BJ (cell line): ENCODE measurements around the gene RNU5B-1. TPM values are rescaled to one million over a fixed set of nuclear protein-coding genes. Genes with fewer than 3 reads are reported as not detected.
"Not testable (repeated sequence)": the region's sequence is repeated elsewhere in the genome, so short reads cannot be mapped to it uniquely, and the experiment has no call there.

Experiments
- CTCF ChIA-PET: fragments of 350-600 bp; formaldehyde crosslinking; extraction: SDS; loops from one replicate; lab custom pipeline; 2021; ENCODE audit warnings: antibody characterized with exemption, inconsistent platforms; lab: Yijun Ruan, JAX
- POLR2A ChIA-PET: fragments of 300-600 bp; sonication (Branson Sonifier 250); formaldehyde crosslinking; extraction: SDS; loops from one replicate; lab custom pipeline; 2021; ENCODE audit warnings: antibody characterized with exemption; lab: Charles Lee
- DNase-seq: peaks from one replicate; pipeline ENCODE4 v3.0.0-alpha.2; 2011; ENCODE audit warnings: low read depth
- H3K27me3 ChIP-seq: 2 replicates; pipeline ENCODE4 v1.6.0; 2011; ENCODE audit warnings: low read length; ENCODE audit not compliant: control insufficient read depth, insufficient read depth
- H3K36me3 ChIP-seq: 2 replicates; pipeline ENCODE4 v1.5.1; 2011; ENCODE audit warnings: low read length; ENCODE audit not compliant: control insufficient read depth, insufficient read depth
- H3K4me3 ChIP-seq: 2 replicates; pipeline ENCODE4 v1.5.1; 2011; ENCODE audit warnings: low read depth, mild to moderate bottlenecking, control low read depth, low read length
- polyA plus RNA-seq: library from polyadenylated mRNA; depleted of rRNA; stranded (reverse); fragments of >200 nt; gene quantifications from 2 replicates; pipeline ENCODE4 v1.2.3, GENCODE V29; 2011
- TF ChIP-seq, protein P1 (sequence below): IDR thresholded peaks from 2 replicates; pipeline ENCODE4 v1.5.1; 2011; ENCODE audit warnings: low read depth, mild to moderate bottlenecking, control low read depth, inconsistent platforms, low read length, moderate library complexity; ENCODE audit not compliant: insufficient read depth

RNU5B-1 gene
- polyA plus RNA-seq, 1 experiment: not detected

DNA sequence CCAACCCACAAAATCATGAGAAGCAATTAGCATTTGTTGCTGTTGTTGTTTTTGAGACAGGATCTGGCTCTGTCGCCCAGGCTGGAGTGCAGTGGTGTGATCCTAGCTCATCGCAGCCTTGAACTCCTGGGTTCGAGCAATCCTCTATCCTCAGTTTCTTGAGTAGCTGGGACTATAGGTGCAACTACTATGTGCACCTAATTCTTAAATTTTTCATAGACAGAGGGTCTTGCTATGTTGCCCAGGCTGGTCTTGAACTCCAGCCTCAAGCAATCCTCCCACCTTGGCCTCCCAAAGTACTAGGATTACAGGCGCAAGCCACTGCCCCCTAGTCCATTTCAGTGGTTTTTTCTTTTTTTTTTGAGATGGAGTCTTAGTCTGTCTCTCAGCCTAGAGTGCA, 36.1 kb upstream of the RNU5B-1 start:
- no peak overlapping the region for H3K4me3 ChIP-seq
- POLR2A ChIA-PET: no interaction called here
- no peaks in the 10 kb centered on the region for H3K36me3 ChIP-seq
- no peak for DNase-seq
- TF ChIP-seq, protein P1, sequence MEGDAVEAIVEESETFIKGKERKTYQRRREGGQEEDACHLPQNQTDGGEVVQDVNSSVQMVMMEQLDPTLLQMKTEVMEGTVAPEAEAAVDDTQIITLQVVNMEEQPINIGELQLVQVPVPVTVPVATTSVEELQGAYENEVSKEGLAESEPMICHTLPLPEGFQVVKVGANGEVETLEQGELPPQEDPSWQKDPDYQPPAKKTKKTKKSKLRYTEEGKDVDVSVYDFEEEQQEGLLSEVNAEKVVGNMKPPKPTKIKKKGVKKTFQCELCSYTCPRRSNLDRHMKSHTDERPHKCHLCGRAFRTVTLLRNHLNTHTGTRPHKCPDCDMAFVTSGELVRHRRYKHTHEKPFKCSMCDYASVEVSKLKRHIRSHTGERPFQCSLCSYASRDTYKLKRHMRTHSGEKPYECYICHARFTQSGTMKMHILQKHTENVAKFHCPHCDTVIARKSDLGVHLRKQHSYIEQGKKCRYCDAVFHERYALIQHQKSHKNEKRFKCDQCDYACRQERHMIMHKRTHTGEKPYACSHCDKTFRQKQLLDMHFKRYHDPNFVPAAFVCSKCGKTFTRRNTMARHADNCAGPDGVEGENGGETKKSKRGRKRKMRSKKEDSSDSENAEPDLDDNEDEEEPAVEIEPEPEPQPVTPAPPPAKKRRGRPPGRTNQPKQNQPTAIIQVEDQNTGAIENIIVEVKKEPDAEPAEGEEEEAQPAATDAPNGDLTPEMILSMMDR: no peak
- CTCF ChIA-PET: interaction anchor here (0.6 to 9.3 kb wide), 3 partner anchors 13 to 231 kb away, joined by 6 to 129 read pairs (median 46); partner anchors contain the start of gene CLPX
- no peaks in the 10 kb centered on the region for H3K27me3 ChIP-seq

DNA sequence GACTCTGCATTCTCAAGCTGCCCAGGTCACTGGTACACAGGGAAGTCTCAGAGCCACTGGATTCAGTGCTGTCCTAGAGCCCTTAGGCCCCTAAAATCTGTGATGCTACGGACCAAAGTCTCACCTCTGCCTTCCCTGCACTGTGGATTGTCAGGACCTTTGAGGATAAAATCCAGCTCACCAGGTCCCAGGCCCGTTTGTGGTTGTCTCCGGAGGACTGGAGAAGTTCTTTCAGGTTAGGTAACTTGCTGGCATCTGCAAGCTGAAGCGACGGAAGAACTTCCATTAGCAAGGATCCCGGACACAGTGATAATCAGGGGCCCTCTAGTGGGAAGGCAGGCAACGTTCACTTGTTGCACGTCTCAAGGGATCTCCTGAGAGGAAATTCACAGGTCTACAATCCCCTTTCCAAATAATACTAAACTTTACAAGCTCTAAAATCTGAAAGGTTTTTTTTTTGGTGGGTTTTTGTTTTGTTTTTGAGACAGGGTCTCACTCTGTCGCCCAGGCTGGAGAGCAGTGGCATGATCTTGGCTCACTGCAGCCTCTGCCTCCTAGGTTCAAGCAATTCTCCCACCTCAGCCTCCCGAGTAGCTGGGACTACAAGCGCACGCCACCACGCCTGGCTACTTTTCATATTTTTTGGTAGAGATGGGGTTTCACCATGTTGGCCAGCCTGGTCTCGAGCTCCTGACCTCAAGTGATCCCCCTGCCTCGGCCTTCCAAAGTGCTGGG, 33.5 kb upstream of the RNU5B-1 start:
- TF ChIP-seq, protein P1: peak; percentile 87
- H3K27me3 ChIP-seq, POLR2A ChIA-PET, H3K4me3 ChIP-seq, H3K36me3 ChIP-seq: not testable (repeated sequence)
- CTCF ChIA-PET: interaction anchor here (0.6 to 9.3 kb wide), 22 partner anchors 10 to 607 kb away, joined by 3 to 129 read pairs (median 4); partner anchors contain the start of genes CLPX and PARP16
- peak; percentile 24 for DNase-seq

DNA sequence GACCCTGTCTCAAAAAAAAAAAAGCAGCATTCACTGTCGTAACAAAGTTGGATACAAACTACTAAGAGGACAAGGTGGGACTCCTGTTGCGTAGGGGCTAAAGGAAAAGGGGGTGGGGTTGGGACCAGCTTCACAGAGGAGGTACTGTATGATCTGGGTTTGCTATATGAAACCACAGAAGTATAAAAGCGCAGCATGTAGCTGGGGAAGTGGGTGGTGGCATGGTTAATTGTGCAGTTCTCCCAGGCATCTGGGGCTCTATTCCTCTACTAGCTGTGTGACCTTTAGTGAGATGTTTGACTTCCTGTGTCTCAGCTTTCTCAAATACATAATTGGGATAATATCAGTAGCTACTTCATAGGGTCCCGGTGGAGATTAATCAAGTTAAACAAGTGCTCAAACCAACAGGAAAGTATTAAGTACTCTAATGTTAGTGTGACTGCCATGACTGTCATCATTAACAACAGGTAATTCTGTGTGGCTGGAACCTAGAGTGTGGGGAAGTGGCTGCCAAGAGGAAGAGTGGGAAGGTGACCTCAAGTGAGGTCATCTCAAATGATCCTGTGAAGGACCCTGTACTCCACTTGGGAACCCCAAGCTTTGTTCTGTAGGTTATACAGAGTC, 29.3 kb upstream of the RNU5B-1 start:
- no peaks in the 10 kb centered on the region for H3K36me3 ChIP-seq
- TF ChIP-seq, protein P1: no peak
- CTCF ChIA-PET: interaction anchor here (1.1 to 9.3 kb wide), 6 partner anchors 10 to 84 kb away, joined by 4 to 129 read pairs (median 5); partner anchors contain the start of genes CILP, CLPX and PARP16
- POLR2A ChIA-PET: interaction anchor here (0.8 kb wide), 1 partner anchor 90 kb away, joined by 9 read pairs; the partner anchor contains the start of gene CLPX
- no peak for DNase-seq
- no peak overlapping the region for H3K4me3 ChIP-seq
- no peaks in the 10 kb centered on the region for H3K27me3 ChIP-seq

DNA sequence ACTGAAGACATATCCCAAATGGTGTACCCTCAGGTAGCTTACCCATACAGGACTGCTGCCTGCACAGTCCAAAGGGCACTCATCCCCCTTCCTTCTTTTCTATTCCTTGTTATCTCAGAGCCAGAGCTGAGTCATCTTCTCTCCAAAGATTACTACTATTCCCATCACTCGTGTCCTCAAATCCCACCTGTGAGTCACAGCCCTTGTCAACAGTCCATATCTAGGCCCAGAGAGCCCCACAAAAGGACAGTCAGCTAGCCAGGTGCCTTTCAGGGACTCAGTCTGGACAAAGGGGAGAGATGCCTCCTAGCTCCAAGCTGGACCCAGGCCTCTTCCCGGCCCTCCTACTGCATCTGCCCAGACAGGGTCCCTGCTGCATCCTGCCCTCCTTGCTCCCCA, 28.8 kb upstream of the RNU5B-1 start:
- TF ChIP-seq, protein P1: no peak
- no peaks in the 10 kb centered on the region for H3K36me3 ChIP-seq
- ChIA-PET CTCF (interaction anchor here (1.1 to 9.3 kb wide), 6 partner anchors 10 to 85 kb away, joined by 4 to 129 read pairs (median 5); partner anchors contain the start of genes CILP, CLPX and PARP16), POLR2A (interaction anchor here (0.8 kb wide), 1 partner anchor 90 kb away, joined by 9 read pairs; the partner anchor contains the start of gene CLPX)
- H3K4me3 ChIP-seq: no peak overlapping the region
- H3K27me3 ChIP-seq: no peaks in the 10 kb centered on the region
- DNase-seq: no peak

DNA sequence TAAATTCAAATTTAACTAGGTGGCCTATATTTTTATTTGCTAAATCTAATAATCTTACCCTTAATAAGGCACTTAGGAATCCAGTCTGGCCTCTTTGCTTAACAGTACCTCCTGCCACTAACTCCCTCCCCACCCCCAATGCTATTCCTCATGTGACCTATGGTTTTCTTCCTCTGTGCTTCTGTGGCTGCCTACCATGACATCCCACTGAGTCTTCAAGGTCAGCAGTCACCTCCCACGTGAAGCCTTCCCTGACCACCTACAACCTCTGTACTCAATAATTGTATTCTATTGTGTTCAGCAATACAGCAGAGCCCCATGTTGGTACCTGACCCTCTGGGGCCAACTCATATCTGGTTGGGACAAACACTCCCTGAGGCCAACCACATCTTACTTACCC, 27.5 kb upstream of the RNU5B-1 start:
- POLR2A ChIA-PET: no interaction called here
- Histone ChIP-seq H3K36me3 (no peaks in the 10 kb centered on the region), H3K27me3 (no peaks in the 10 kb centered on the region), H3K4me3 (no peak overlapping the region)
- CTCF ChIA-PET: no interaction called here
- DNase-seq: no peak
- TF ChIP-seq, protein P1: no peak
